ENCODE measurements around the gene EHD1.

The EHD1 gene

GRCh38 chr11:64878494-64879243 lies at the start of gene EHD1:
Gene EHD1 (minus strand): TSS chr11:64878621. CDS start chr11:64878464, 157 bp downstream.
- DNase-seq (ENCODE audit: insufficient read length, low spot score) (peak; percentile 88), FAIRE-seq (peak; percentile 94)

- DNase-seq (ENCODE audit: insufficient read length, low spot score) = no peak
- FAIRE-seq = no peak
Observed at GRCh38 chr11:64926689-64927088, 48.3 kb upstream of the EHD1 start.

DNA sequence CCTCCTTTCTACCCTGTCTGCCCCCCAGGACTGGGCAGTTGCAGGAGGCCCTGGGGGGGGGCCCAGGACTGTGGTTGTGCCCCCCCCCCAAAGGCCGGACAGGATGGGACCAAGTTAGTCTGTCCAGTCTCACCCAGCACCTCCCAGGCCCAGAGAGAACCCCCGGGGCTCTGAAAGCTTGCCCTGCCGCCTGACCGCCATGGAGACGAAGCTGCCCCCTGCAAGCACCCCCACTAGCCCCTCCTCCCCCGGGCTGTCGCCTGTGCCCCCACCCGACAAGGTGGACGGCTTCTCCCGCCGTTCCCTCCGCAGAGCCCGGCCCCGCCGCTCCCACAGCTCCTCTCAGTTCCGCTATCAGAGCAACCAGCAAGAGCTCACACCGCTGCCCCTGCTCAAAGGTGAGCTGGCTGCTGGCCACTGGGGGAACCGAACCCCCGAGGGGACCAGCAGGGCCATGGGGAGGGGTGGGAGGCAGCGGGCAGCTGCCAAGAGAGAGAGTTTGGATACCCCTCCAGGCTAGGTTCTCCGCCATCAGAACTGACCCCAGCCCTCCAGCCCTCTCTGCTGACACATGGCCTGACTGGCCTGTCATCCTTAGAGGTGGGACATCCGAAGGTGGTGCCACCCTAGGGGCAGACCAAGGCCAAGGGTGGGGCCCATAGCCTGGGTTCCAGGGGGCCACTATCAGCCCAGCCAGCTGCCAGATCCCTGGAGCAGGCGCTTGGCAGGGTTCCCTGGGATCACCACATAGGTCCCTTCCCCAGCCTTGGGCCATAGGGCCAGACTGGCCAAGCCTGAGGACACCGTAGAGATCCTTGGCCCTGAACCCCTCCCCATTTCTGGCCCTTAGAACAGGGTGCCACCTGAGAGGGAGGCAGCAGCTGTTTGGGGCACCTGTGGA lies 47.4 kb upstream of the EHD1 start:
- DNase-seq (ENCODE audit: insufficient read length, low spot score) = no peak
- FAIRE-seq = no peak

- FAIRE-seq (no peak), DNase-seq (ENCODE audit: insufficient read length, low spot score) (no peak)
Observed at GRCh38 chr11:64924910-64925284, 46.5 kb upstream of the EHD1 start.

- peak; percentile 99 for FAIRE-seq
- DNase-seq (ENCODE audit: insufficient read length, low spot score) = peak; percentile 90
Observed at GRCh38 chr11:64923944-64924909, 45.8 kb upstream of the EHD1 start, which contains the start of gene PPP2R5B. Gene PPP2R5B (plus strand): TSS chr11:64924689. CDS start chr11:64925735, 1,046 bp downstream.

GRCh38 chr11:64923151-64923661 lies 44.8 kb upstream of the EHD1 start:
- FAIRE-seq = no peak
- no peak for DNase-seq (ENCODE audit: insufficient read length, low spot score)

DNA sequence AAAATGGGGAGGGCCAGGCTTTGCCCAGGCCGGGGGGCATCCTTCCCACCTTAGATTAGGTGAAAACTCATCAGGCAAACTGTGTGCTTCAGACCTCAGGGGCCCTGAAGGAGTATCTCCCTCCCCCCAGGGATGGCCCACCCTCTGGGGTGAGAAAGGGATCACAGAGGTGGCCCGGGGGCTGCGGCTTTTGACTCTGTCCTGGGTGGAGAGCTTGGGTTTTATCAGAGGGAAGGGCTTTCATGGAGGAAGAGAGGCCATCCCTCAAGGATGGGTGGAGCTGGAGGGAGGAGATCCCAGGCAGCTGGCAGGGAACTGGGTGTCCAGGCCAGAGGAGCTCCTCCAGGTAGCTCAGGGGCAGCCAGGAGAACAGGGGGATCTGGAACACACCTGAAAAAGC lies 43.0 kb upstream of the EHD1 start:
- DNase-seq (ENCODE audit: insufficient read length, low spot score) (no peak), FAIRE-seq (no peak)

- FAIRE-seq (no peak), DNase-seq (ENCODE audit: insufficient read length, low spot score) (no peak)
Observed at GRCh38 chr11:64920124-64920523, 41.7 kb upstream of the EHD1 start.

DNA sequence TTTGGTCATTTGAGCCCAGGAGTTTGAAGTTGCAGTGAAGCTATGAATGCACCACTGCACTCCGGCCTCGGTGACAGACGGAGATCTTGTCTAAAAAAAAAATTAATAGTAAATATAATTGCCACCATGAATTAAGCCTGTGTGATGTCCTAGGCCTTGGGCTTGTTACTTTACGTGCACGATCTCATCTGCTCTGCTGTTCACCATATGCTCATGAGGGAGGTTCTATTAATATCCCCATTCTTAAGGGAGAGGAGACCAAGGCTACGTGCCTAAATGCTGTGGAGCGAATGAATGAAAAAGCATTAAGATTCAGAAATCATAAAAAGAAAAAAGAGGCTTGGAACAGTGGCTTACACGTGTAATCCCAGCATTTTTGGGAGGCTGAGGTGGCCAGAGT lies 41.2 kb upstream of the EHD1 start:
- no peak for FAIRE-seq
- DNase-seq (ENCODE audit: insufficient read length, low spot score) = no peak

DNA sequence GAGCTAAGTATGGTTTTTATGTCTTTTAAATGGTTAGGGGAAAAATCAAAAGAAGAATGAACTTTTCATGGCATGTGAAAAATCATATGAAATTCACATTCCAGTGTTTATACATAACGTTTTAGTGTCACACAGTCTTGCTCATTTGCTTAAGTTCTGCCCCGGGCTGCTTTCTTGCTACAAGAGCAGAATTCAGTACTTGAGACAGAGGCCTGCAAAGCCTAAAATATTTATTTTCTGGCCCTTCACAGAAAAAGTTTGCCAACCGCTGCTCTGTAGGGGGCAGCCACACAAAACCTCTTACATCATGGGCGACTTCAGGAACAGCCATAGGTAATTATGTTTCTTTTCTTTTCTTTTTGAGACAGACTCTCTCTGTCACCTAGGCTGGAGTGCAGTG lies 39.6 kb upstream of the EHD1 start:
- FAIRE-seq = no peak
- no peak for DNase-seq (ENCODE audit: insufficient read length, low spot score)

DNA sequence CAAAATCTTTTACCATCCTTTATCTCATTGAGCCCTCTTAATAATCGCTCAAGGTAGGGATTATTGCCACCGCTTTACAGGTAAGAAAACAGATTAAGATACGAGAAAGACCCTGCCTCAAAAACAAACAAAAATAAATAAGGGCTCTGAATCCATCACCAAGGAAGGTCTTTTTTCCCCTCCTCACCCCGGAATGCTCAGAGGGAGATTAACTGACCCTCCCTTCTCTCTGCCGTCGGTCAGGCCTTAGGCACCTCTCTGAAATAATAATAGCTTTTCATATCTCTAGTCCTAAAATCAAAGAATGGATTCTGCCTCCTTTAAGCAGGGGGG lies 39.2 kb upstream of the EHD1 start:
- FAIRE-seq = no peak
- no peak for DNase-seq (ENCODE audit: insufficient read length, low spot score)

DNA sequence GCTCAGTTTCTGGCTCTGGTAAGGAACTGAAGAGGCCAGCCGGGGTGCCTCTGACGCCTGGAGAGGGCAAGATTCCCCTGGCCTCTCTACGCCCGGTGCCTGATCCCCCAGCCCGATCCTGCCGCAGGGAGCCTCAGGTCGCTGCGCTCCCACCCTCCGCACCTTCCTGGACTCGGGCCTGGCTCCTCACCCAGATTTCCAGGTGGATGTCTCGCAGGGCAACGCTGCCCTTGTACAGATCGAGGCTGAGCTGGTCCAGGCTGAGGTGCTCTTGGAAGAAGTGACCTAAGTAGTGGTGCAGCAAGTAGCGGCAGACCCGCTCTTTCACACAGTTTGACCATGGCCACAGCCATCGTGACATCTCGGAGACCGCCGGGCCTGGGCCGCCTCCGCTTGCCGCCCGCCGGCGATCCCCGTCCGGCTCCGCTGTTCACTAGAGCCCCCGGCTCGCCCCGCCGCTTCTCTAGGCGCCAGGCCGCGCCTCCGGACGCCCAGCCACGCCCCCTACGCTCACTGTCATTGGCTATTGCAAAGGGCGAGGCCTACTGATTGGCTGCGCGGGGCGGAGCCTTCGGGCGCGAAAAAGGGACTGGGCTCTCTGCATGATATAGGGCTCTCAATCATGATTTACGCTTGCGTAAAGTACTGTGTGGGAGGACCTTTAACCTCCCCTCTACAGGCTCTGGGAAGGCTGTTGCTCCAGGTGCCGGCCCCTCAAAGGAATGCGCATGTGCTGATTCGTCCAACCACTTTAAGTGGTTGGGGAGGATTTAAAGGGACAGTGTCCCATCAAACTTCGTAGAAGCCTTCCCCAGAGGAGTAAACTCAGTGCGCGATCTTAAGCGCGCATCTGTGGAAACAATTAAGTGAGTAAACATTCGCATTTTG lies 38.6 kb upstream of the EHD1 start, which contains the start of gene ATG2A:
Gene ATG2A (minus strand): TSS at position 435 of the 888 bp plus-strand sequence. CDS start 74 bp downstream, at position 361.
- FAIRE-seq = peak; percentile 99
- peak; percentile 99 for DNase-seq (ENCODE audit: insufficient read length, low spot score)

DNA sequence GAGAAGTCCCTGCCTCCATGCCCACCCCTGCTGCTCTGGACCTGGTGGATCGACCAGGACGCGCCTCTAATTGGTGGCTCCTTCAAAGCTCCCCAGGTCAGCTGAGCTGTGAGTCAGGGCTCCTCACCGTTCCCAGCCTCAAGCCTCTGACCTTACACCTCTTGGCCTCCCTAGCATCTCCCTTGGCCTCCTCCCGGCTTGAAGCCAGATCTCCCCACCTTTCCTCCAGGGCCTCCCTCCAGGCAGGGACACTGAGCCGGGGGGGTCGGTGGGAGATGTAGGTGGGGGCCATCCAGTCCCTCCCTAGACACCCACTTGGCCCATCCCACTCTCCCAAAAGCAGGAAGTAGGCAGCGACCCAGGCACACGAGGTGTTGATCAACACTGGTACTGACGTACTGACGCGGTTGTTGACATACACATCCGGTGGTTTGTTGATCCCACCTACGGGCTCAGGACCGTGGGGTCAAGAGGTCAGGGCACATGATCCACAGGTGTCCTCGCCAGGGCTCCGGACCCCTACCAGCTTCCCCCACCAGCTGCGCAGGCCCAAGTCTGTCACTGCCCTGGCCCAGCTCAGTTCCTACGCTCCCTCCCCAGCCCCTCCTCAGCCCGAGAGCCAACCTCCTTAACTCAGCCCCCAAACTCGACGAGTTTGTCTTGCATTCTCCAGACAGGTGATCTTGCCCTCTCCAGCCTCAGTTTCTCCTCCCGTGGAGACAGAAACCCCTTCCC lies 37.8 kb upstream of the EHD1 start:
- FAIRE-seq = peak; percentile 84

DNA sequence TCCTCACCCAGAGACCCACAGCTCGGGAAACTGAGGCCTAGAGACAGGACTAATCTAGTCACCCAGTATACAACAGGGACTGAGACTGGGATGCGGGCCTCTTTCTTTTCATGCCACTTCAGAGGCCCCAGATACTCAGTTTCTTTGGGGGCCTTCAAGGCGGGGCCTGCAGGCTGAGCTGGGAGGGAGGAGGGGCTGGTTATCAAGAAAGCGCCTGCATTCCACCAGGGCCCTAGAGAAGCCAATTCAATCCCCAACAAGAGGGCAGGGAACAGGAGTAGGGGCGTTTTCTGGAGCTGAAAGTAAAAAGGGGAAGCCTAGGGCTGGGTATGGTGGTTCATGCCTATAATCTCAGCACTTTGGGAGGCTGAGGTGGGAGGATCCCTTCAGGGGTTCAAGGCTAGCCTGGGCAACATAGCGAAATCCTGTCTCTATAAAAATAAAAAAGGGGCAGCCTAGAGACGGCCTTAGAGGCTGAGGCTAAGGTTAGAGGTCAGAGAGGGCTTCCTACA lies 37.0 kb upstream of the EHD1 start:
- DNase-seq (ENCODE audit: insufficient read length, low spot score) (no peak), FAIRE-seq (no peak)

More for the DNA sequence above, 37.8 kb upstream of the EHD1 start:
- peak; percentile 71 for DNase-seq (ENCODE audit: insufficient read length, low spot score)

DNA sequence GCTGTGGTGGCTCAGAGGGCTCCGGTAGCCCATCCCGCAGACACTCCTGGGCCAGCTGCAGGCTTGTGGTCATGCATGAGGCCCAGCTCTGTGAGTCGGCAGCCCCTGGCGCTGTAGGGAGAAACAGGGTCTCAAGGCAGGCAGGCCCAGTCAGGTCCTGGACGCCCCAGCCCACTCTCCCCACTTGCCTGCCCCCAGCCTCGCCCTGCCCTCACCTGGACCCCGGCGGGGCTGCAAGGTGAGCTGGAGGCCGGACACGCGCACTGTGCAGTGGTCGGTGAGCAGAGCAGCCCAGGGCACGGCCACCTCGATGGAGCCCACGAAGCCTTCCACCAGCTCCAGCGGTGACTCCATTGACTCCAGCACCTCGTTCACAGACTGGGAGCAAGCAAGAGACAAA lies 35.7 kb upstream of the EHD1 start:
- no peak for DNase-seq (ENCODE audit: insufficient read length, low spot score)
- FAIRE-seq = no peak

- DNase-seq (ENCODE audit: insufficient read length, low spot score) = no peak
- FAIRE-seq = no peak
Observed at GRCh38 chr11:64913171-64913727, 34.8 kb upstream of the EHD1 start.

DNA sequence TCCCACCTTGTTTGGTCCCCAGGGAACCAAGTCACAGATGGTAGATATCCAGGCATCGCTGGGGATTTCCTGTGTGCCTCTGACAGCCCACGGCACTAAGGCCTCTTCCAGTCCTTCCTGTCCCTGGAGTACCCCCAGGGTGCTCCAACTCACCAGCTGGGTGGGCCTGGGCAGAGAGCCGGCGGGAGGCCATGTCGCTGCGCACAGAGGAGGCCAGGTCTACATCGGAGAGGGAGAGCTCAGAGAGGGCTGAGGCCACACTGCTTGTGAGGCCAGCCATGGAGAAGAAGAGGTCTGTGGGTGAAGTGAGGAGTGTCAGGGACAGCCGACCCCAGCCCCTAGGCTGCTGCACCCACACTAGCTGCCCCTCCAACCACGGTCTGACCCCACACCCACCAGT lies 33.3 kb upstream of the EHD1 start:
- DNase-seq (ENCODE audit: insufficient read length, low spot score) (no peak), FAIRE-seq (no peak)

GRCh38 chr11:64911142-64911541 lies 32.7 kb upstream of the EHD1 start:
- FAIRE-seq (no peak), DNase-seq (ENCODE audit: insufficient read length, low spot score) (no peak)
